Erythroblast (primary cell): Measurements from ENCODE around the gene VAV3.

ENCODE experiments used
- GATA1 ChIP-seq: IDR thresholded peaks from 2 replicates; pipeline ENCODE4 v1.6.1; 2011; ENCODE audit warnings: low read depth, mild to moderate bottlenecking, control low read depth, low read length, moderate library complexity
- POLR2A ChIP-seq: IDR thresholded peaks from 2 replicates; pipeline ENCODE4 v1.6.1; 2011; ENCODE audit warnings: mild to moderate bottlenecking, low read length

DNA sequence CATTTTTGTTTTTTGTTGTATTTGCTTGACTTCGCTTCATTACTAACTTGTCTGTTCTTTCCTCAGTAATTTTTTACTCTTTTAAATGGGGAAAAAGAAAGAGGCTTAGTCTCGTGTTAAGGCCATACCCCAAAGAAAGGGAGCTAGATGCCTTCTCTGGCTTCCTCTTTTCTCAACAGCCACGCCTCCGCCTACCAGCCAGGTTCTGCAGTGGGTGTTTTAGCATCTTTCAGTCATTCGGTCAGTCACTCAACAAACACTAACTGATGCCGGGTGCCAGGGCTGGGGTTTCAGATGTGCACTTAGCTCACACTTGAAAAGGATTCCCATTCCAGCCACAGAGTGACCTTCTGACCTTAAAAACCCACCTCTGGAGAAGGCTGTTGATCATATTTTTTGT is 46.3 kb upstream of the VAV3 start:
- TF ChIP-seq POLR2A (no peak), GATA1 (no peak)
